HUES64 (cell line): ENCODE measurements around the gene CEP95.

Source experiments
- H3K27ac ChIP-seq: 2 replicates; pipeline ENCODE4 v1.7.0; 2013; ENCODE audit warnings: low read depth, low read length, inconsistent platforms
- H3K27me3 ChIP-seq: 2 replicates; pipeline ENCODE4 v1.6.1; 2013; ENCODE audit warnings: mild to moderate bottlenecking, low read length; ENCODE audit not compliant: insufficient read depth
- H3K36me3 ChIP-seq: 2 replicates; pipeline ENCODE4 v1.6.1; 2013; ENCODE audit warnings: mild to moderate bottlenecking, low read length; ENCODE audit not compliant: insufficient read depth
- H3K4me1 ChIP-seq: 2 replicates; pipeline ENCODE4 v1.6.1; 2013; ENCODE audit warnings: mild to moderate bottlenecking, low read length, moderate library complexity; ENCODE audit not compliant: insufficient read depth
- H3K4me3 ChIP-seq: 2 replicates; pipeline ENCODE4 v1.5.1; 2013; ENCODE audit warnings: mild to moderate bottlenecking, low read length, moderate library complexity
- H3K9ac ChIP-seq: 2 replicates; pipeline ENCODE4 v1.6.1; 2013; ENCODE audit warnings: mild to moderate bottlenecking, low read depth, low read length
- H3K9me3 ChIP-seq: 2 replicates; pipeline ENCODE4 v1.6.1; 2013; ENCODE audit warnings: low read depth, low read length; ENCODE audit not compliant: insufficient read depth
- WGBS: fragments of 150-250, 120-280 bp; methylation state at CpG from one replicate; pipeline ENCODE4 v1.1.7; 2013; ENCODE audit warnings: missing lambda C conversion rate; 5-methylcytosine and 5-hydroxymethylcytosine counted together

Gene CEP95

GRCh38 chr17:64503821-64504768 is 2.7 kb upstream of the CEP95 start:
- Histone ChIP-seq H3K27me3 (no peaks in the 10 kb centered on the region), H3K9ac (peak overlapping the region; percentile 100), H3K9me3 (no peaks in the 10 kb centered on the region), H3K36me3 (peaks cover 72% of the 10 kb centered on the region), H3K4me3 (peak overlapping the region; percentile 95), H3K27ac (peak overlapping the region; percentile 8; the same call in 1 of the 2 replicates), H3K4me1 (peaks cover 28% of the 10 kb centered on the region; the same call in 1 of the 2 replicates)
- WGBS, result 78% methylated on average over 7 of the region's 7 CpGs

GRCh38 chr17:64504769-64505339 is 1.9 kb upstream of the CEP95 start:
- WGBS, result 6% methylated on average over 13 of the region's 13 CpGs
- Histone ChIP-seq H3K27me3 (no peaks in the 10 kb centered on the region), H3K9me3 (no peaks in the 10 kb centered on the region), H3K9ac (peak overlapping the region; percentile 100), H3K4me1 (peaks cover 21% of the 10 kb centered on the region; the same call in 1 of the 2 replicates), H3K27ac (peak overlapping the region; percentile 97), H3K4me3 (peak overlapping the region; percentile 95), H3K36me3 (peaks cover 72% of the 10 kb centered on the region)

GRCh38 chr17:64505340-64506200 is 1.2 kb upstream of the CEP95 start:
- Histone ChIP-seq H3K9me3 (no peaks in the 10 kb centered on the region), H3K4me3 (peak overlapping the region; percentile 95), H3K9ac (peak overlapping the region; percentile 100), H3K4me1 (peaks cover 24% of the 10 kb centered on the region; the same call in 1 of the 2 replicates), H3K36me3 (peaks cover 72% of the 10 kb centered on the region), H3K27ac (peak overlapping the region; percentile 97), H3K27me3 (no peaks in the 10 kb centered on the region)
- under 1% methylated on average over 74 of the region's 76 CpGs for WGBS

GRCh38 chr17:64506201-64506575 is 589 bp upstream of the CEP95 start, which contains the start of gene DDX5:
Gene DDX5, minus strand, starts transcription at chr17:64506289. Its CDS starts 170 bp downstream, at chr17:64506119.
- Histone ChIP-seq H3K9me3 (no peaks in the 10 kb centered on the region), H3K27ac (peak within 1 kb of the TSS; percentile 97), H3K9ac (peak within 1 kb of the TSS; percentile 100), H3K36me3 (peaks cover 71% of the 10 kb centered on the region), H3K4me3 (peak within 1 kb of the TSS; percentile 95), H3K27me3 (no peaks in the 10 kb centered on the region), H3K4me1 (peaks cover 24% of the 10 kb centered on the region; the same call in 1 of the 2 replicates)
- WGBS, result under 1% methylated on average over 31 of the region's 31 CpGs

- Histone ChIP-seq H3K9ac (peak overlapping the region; percentile 100), H3K4me3 (peak overlapping the region; percentile 95), H3K36me3 (peaks cover 71% of the 10 kb centered on the region), H3K27ac (peak overlapping the region; percentile 97), H3K4me1 (peaks cover 24% of the 10 kb centered on the region; the same call in 1 of the 2 replicates), H3K9me3 (no peaks in the 10 kb centered on the region), H3K27me3 (no peaks in the 10 kb centered on the region)
- 0% methylated on average over 13 of the region's 13 CpGs for WGBS
Observed at GRCh38 chr17:64507413-64507782, 621 bp downstream of the CEP95 start.

- Histone ChIP-seq H3K36me3 (peaks cover 71% of the 10 kb centered on the region), H3K4me3 (peak overlapping the region; percentile 95)
Observed at GRCh38 chr17:64508683-64509082, 1.9 kb downstream of the CEP95 start.

GRCh38 chr17:64509179-64509578 is 2.4 kb downstream of the CEP95 start:
- peak overlapping the region; percentile 17; the same call in 1 of the 2 replicates for H3K4me3 ChIP-seq
- H3K36me3 ChIP-seq, result peaks cover 71% of the 10 kb centered on the region
- H3K9ac ChIP-seq, result no peak overlapping the region
- WGBS, result 96% methylated on average over 6 of the region's 6 CpGs
- H3K9me3 ChIP-seq, result no peaks in the 10 kb centered on the region
- H3K27me3 ChIP-seq, result no peaks in the 10 kb centered on the region
- no peak overlapping the region for H3K27ac ChIP-seq
- peaks cover 18% of the 10 kb centered on the region; the same call in 1 of the 2 replicates for H3K4me1 ChIP-seq

More at GRCh38 chr17:64508683-64509082, 1.9 kb downstream of the CEP95 start:
- H3K4me1 ChIP-seq, result peaks cover 22% of the 10 kb centered on the region; the same call in 1 of the 2 replicates
- no peak overlapping the region for H3K27ac ChIP-seq
- no peaks in the 10 kb centered on the region for H3K9me3 ChIP-seq
- 96% methylated on average over 2 of the region's 2 CpGs for WGBS
- peak overlapping the region; percentile 100; the same call in 1 of the 2 replicates for H3K9ac ChIP-seq
- no peaks in the 10 kb centered on the region for H3K27me3 ChIP-seq

GRCh38 chr17:64515419-64515818 is 8.6 kb downstream of the CEP95 start:
- no peak overlapping the region for H3K27ac ChIP-seq
- no peaks in the 10 kb centered on the region for H3K27me3 ChIP-seq
- H3K4me1 ChIP-seq, result no peaks in the 10 kb centered on the region
- no peak overlapping the region for H3K4me3 ChIP-seq
- WGBS, result 93% methylated on average over 2 of the region's 2 CpGs
- H3K9me3 ChIP-seq, result no peaks in the 10 kb centered on the region
- H3K9ac ChIP-seq, result no peak overlapping the region
- H3K36me3 ChIP-seq, result peaks cover 98% of the 10 kb centered on the region

GRCh38 chr17:64515829-64516228 is 9.1 kb downstream of the CEP95 start:
- Histone ChIP-seq H3K27ac (no peak overlapping the region), H3K9ac (no peak overlapping the region), H3K36me3 (peaks cover 98% of the 10 kb centered on the region), H3K4me1 (no peaks in the 10 kb centered on the region), H3K27me3 (no peaks in the 10 kb centered on the region), H3K4me3 (no peak overlapping the region), H3K9me3 (no peaks in the 10 kb centered on the region)
- 88% methylated on average over 1 of the region's 1 CpG for WGBS

- no peak overlapping the region for H3K27ac ChIP-seq
- H3K9ac ChIP-seq, result no peak overlapping the region
- H3K27me3 ChIP-seq, result no peaks in the 10 kb centered on the region
- peaks cover 98% of the 10 kb centered on the region for H3K36me3 ChIP-seq
- WGBS, result 96% methylated on average over 6 of the region's 6 CpGs
- no peaks in the 10 kb centered on the region for H3K4me1 ChIP-seq
- H3K4me3 ChIP-seq, result no peak overlapping the region
- no peaks in the 10 kb centered on the region for H3K9me3 ChIP-seq
Observed at GRCh38 chr17:64519601-64520000, 12.8 kb downstream of the CEP95 start.
